Liver (tissue), 3 donors: Measurements from ENCODE around the gene MTCH1.

Experiments
- EGR1 ChIP-seq, 2 donors: IDR thresholded peaks; 2 replicates each; pipeline ENCODE4 v1.6.1; 2016 to 2018; ENCODE audit warnings: antibody characterized with exemption in 2 of 2, low read depth in 2 of 2
- GABPA ChIP-seq, 2 donors: IDR thresholded peaks in 1 of 2; conservative IDR thresholded peaks in 1 of 2; 2 replicates each; pipeline ENCODE4 v1.6.1; 2016; ENCODE audit warnings: antibody characterized with exemption in 2 of 2, mild to moderate bottlenecking in 1 of 2, moderate library complexity in 1 of 2
- HNF4G ChIP-seq: IDR thresholded peaks from 2 replicates; pipeline ENCODE4 v1.6.1; 2016; ENCODE audit warnings: antibody characterized with exemption
- JUND ChIP-seq, 2 donors: IDR thresholded peaks; 2 replicates each; pipeline ENCODE4 v1.6.1; 2016; ENCODE audit warnings: antibody characterized with exemption in 2 of 2
- NR2F2 ChIP-seq: IDR thresholded peaks from 2 replicates; pipeline ENCODE4 v1.6.1; 2016; ENCODE audit warnings: antibody characterized with exemption
- RAD21 ChIP-seq, 2 donors: IDR thresholded peaks; 2 replicates each; pipeline ENCODE4 v1.6.1; 2016; ENCODE audit warnings: antibody characterized with exemption in 2 of 2, mild to moderate bottlenecking in 2 of 2
- SP1 ChIP-seq: IDR thresholded peaks from 2 replicates; pipeline ENCODE4 v1.6.1; 2018; ENCODE audit warnings: antibody characterized with exemption, mild to moderate bottlenecking
- TAF1 ChIP-seq: conservative IDR thresholded peaks from 2 replicates; pipeline ENCODE4 v1.6.1; 2016; ENCODE audit warnings: antibody characterized with exemption, mild to moderate bottlenecking
- YY1 ChIP-seq: IDR thresholded peaks from 2 replicates; pipeline ENCODE4 v1.6.1; 2016; ENCODE audit warnings: antibody characterized with exemption, mild to moderate bottlenecking
- TF ChIP-seq, protein P1 (sequence below): fragments of 150-350 bp; IDR thresholded peaks from 2 replicates; pipeline ENCODE4 v1.5.1; 2017; ENCODE audit warnings: improper control_type of control experiment, low read depth, low read length; ENCODE audit not compliant: missing input control
- TF ChIP-seq, protein P2 (sequence below): IDR thresholded peaks from 2 replicates; pipeline ENCODE4 v1.6.1; 2016; ENCODE audit warnings: antibody characterized with exemption, mild to moderate bottlenecking
- TF ChIP-seq, protein P3 (sequence below): IDR thresholded peaks from 2 replicates; pipeline ENCODE4 v1.6.1; 2016; ENCODE audit warnings: antibody characterized with exemption
- TF ChIP-seq, protein P4 (sequence below): IDR thresholded peaks from 2 replicates; pipeline ENCODE4 v1.6.1; 2016; ENCODE audit warnings: antibody characterized with exemption
- donor health status: healthy.
- donor health status: healthy.

DNA sequence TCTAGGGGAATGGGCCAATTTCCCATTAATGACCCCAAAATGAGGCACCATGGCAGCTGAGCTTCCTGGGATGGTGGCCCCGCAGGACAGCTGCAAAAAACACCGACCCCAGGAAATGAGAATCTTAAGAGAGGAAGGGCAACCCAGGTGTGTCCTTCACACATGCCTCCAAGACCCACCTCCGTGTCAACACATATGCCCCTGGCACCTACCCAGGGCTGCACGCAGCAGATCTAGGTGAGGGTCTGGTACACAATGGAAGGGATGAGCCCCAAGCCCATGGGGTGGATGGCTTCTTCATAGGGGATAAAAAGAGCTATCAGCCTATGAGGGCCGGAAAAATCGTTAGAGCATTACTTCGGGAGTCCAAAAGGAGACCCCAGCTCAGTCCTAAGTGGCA is 9.5 kb downstream of the MTCH1 start:
- TF ChIP-seq TAF1 (no peak), YY1 (no peak), GABPA (IDR thresholded peaks at IDR 0.05 in 1 of 2, conservative IDR thresholded peaks at IDR 0.05 in 1 of 2) (no peak), NR2F2 (no peak), RAD21 (IDR thresholded peaks at IDR 0.05) (no peak), SP1 (no peak), JUND (IDR thresholded peaks at IDR 0.05) (no peak), EGR1 (IDR thresholded peaks at IDR 0.05; ENCODE audit: low read depth in 2 of 2) (no peak), HNF4G (no peak)
- TF ChIP-seq, protein P1, sequence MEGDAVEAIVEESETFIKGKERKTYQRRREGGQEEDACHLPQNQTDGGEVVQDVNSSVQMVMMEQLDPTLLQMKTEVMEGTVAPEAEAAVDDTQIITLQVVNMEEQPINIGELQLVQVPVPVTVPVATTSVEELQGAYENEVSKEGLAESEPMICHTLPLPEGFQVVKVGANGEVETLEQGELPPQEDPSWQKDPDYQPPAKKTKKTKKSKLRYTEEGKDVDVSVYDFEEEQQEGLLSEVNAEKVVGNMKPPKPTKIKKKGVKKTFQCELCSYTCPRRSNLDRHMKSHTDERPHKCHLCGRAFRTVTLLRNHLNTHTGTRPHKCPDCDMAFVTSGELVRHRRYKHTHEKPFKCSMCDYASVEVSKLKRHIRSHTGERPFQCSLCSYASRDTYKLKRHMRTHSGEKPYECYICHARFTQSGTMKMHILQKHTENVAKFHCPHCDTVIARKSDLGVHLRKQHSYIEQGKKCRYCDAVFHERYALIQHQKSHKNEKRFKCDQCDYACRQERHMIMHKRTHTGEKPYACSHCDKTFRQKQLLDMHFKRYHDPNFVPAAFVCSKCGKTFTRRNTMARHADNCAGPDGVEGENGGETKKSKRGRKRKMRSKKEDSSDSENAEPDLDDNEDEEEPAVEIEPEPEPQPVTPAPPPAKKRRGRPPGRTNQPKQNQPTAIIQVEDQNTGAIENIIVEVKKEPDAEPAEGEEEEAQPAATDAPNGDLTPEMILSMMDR = no peak
- TF ChIP-seq, protein P2, sequence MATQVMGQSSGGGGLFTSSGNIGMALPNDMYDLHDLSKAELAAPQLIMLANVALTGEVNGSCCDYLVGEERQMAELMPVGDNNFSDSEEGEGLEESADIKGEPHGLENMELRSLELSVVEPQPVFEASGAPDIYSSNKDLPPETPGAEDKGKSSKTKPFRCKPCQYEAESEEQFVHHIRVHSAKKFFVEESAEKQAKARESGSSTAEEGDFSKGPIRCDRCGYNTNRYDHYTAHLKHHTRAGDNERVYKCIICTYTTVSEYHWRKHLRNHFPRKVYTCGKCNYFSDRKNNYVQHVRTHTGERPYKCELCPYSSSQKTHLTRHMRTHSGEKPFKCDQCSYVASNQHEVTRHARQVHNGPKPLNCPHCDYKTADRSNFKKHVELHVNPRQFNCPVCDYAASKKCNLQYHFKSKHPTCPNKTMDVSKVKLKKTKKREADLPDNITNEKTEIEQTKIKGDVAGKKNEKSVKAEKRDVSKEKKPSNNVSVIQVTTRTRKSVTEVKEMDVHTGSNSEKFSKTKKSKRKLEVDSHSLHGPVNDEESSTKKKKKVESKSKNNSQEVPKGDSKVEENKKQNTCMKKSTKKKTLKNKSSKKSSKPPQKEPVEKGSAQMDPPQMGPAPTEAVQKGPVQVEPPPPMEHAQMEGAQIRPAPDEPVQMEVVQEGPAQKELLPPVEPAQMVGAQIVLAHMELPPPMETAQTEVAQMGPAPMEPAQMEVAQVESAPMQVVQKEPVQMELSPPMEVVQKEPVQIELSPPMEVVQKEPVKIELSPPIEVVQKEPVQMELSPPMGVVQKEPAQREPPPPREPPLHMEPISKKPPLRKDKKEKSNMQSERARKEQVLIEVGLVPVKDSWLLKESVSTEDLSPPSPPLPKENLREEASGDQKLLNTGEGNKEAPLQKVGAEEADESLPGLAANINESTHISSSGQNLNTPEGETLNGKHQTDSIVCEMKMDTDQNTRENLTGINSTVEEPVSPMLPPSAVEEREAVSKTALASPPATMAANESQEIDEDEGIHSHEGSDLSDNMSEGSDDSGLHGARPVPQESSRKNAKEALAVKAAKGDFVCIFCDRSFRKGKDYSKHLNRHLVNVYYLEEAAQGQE = no peak
- TF ChIP-seq, protein P3, sequence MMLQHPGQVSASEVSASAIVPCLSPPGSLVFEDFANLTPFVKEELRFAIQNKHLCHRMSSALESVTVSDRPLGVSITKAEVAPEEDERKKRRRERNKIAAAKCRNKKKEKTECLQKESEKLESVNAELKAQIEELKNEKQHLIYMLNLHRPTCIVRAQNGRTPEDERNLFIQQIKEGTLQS = no peak
- TF ChIP-seq, protein P4, sequence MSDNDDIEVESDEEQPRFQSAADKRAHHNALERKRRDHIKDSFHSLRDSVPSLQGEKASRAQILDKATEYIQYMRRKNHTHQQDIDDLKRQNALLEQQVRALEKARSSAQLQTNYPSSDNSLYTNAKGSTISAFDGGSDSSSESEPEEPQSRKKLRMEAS = no peak
